GM18907 (cell line): ENCODE results near the gene FXYD6.
"Not testable (repeated sequence)": the region's sequence is repeated elsewhere in the genome, so short reads cannot be mapped to it uniquely, and the experiment has no call there.

ENCODE experiments used
- ATAC-seq: cut with Tn5 transposase; IDR thresholded peaks from one replicate; pipeline ENCODE4 v1.9.1; 2021; ENCODE audit warnings: mild to moderate bottlenecking, moderate library complexity; ENCODE audit not compliant: unreplicated experiment

The FXYD6 gene

DNA sequence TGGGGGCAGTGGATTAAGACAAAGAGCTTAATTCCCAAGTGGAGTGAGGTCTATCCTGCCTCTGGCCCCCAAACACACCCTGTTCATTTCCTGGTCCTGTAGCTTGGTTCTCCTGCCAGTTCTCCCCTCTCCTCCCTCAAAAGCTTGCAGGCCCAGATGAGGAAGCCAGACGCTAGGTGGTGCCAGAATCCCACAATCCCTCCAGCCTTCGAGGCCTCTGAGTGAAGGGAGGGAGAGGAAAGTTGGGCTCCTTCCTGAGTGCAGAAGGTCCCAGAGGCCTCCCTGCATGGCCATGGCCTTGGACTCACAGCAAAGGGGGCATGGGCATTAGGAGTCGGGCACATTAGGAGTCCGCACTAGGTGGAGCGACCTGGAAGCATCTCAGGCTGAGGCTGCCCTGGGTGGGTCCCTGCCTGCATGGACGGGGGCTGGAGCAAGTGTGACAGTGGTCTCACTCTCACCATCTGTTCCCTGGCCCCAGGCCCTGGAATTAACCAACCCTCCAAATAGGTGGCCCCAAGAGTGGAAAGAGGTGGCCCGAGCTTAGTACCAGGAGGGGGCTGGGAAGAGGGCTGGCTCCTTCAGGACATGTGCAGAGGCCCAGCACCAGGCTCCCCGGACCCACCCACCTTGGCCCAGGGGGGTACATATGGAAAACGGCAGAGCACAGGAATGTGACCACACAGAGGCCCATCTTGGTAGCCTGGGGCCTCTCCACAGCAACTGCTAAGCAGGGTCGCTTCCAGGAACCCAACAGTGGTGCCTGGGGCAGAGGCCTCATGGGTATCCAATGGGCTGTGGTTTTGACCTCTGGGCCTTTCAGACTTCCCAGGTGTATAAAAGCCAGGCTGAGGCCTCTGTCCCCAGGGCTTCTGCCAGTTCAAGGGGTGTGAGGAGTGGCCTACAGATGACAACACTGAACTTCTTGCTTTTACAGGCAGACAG is 57.1 kb downstream of the FXYD6 start:
- no peak for ATAC-seq

DNA sequence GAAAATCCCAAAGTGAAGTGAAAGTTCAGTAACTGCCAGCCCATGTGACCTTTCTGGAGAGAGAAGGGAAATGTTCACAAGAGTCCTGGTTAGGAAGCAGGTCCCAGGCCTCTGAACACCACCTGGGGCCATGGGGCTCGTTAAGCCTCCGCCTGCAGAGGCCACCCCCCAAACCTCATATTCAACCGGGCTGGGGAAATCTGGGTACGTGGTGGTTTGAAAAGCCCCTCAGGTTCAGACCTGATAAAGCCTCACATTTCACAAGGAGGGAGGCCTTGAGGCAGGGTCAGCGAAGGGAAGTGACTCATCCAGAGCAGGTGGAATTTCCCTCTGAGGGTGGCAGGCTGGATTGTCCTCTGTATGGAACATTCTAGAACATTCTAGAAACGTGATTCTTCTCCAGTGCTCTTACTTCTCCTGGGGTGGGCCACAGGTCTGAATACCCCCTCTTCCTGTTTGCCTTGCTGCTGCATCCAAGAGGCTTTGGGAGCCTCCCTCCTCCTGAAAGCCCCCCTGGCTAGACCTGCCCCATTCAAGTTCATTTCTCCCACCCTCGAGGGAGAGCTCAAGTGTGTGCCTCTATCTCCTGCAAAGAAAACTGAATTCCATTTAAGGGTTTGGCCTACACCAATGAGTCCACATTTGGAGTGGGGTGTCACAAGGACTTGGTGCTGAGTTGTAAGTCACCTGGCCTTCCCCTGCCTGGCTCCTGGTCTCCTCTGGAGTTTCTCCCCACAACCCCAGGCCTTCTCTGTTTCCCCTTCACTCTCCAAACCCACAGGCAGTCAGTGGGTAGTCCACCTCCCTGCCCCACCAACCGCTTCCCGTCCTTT is 58.2 kb downstream of the FXYD6 start:
- ATAC-seq, result peak; percentile 32

- peak; percentile 27 for ATAC-seq
Measured at GRCh38 chr11:117817368-117818040, 59.0 kb downstream of the FXYD6 start.

GRCh38 chr11:117816846-117817367 is 59.6 kb downstream of the FXYD6 start:
- no peak for ATAC-seq

GRCh38 chr11:117816151-117816741 is 60.2 kb downstream of the FXYD6 start:
- no peak for ATAC-seq

DNA sequence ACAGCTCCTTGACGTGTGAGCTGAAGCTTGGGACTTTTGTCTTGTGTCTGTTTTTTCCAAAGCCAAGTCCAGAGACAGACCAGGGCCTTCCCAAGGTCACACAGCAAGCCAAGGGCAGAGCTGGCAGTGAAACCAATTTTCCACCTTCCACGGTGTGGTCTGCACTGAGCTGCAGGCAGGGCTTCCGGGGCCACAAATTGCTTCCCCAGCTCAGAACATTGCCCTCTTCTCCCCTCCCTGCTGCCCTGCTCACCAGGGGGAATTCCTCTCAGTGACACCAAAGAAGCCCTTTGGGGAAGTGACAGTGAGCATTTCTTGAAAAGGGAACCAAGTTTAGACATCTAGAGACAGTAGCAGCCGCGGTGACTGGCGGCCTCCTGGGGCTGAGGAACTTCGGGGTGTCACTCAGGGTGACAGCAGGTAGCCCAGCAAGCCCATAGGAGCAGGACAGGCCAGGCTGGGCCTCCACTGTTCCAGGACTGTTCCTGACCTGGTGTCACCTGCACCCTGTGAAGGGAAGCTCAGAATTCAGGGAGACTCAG is 61.1 kb downstream of the FXYD6 start:
- peak; percentile 53 for ATAC-seq

DNA sequence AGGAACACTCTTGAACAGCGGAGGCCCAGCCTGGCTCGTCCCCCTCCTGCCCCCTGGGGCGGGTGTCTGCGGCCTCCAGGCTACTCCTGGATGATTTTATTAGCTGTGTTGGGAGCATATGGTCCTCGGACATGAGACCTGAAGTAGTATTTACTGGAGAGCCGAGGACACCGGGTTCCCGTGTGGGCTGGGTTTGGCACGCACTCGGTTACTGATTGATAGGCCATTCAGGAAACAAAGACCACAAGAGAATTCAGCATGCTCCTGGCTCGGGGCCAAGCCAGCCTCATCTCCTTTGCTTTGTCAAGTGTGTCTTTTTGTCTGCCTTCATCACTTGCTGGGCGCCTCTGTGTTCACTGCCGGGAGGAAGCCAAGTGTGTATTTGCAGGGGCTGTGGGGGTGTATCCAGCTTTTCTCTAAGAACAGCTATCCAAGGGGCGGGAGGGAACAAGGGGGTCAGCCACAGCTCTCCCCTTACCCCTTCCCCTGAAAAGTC is 61.6 kb downstream of the FXYD6 start:
- peak; percentile 48 for ATAC-seq

DNA sequence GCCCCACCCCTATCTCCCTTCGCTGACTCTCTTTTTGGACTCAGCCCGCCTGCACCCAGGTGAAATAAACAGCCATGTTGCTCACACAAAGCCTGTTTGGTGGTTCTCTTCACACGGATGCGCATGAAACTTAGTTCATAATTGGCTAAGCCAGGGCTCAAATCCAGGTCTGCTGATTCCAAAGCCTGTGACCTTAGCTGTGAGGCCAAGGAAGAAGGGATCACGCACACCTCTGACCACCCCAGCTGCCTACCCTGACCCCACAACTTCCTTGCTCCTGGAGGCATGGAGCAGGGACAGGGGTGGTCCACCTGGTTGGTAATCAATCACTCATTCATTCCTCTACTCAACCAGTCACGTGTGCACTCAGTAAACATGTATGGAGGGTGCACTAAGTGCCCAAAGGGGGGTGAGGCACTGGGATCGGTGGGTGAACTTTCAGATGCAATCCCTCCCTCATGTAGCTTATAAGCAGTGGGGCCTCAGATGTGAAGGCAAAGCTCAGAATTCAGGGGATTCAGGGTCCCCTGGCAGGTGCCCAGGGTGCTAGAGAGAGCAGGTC is 62.2 kb downstream of the FXYD6 start:
- ATAC-seq, result peak; percentile 13

GRCh38 chr11:117810056-117810451 is 66.4 kb downstream of the FXYD6 start:
- not testable (repeated sequence) for ATAC-seq

DNA sequence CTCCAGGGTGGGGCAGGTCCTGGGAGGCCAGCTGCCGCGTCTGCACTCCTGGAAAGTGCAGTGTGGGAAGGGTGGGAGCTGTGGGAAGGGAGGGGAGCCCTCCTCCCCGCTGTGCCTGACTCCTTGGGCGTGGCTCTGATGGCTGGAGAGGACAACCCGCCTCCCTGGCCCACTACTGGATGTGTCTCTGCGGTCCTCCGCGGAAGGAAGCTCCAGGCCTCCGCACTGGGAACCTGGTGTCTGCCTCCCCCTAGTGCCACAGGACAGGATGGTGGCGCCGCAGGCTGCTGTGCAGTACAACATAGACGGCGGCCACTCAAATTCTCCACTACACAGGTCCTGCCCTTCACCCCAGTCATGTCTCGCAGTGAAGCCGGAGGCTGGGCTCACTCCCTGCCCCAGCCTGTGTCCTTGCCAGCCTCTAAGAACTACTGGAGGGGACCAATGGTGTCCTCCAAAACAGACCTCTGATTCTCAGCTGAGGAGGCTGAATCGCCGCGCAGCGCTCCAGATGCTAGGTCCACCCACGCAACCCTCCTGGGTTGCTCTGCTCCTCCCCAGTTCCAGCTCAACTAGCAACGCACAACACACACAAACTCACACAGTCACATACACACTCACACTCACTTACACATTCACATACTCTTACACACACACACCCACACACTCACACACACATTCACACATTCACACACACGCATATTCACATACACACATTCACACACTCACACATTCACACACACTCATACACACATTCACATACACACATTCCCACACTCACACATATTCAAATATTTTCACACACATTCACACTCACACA is 67.0 kb downstream of the FXYD6 start:
- no peak for ATAC-seq

- no peak for ATAC-seq
Measured at GRCh38 chr11:117808784-117809183, 67.7 kb downstream of the FXYD6 start.

DNA sequence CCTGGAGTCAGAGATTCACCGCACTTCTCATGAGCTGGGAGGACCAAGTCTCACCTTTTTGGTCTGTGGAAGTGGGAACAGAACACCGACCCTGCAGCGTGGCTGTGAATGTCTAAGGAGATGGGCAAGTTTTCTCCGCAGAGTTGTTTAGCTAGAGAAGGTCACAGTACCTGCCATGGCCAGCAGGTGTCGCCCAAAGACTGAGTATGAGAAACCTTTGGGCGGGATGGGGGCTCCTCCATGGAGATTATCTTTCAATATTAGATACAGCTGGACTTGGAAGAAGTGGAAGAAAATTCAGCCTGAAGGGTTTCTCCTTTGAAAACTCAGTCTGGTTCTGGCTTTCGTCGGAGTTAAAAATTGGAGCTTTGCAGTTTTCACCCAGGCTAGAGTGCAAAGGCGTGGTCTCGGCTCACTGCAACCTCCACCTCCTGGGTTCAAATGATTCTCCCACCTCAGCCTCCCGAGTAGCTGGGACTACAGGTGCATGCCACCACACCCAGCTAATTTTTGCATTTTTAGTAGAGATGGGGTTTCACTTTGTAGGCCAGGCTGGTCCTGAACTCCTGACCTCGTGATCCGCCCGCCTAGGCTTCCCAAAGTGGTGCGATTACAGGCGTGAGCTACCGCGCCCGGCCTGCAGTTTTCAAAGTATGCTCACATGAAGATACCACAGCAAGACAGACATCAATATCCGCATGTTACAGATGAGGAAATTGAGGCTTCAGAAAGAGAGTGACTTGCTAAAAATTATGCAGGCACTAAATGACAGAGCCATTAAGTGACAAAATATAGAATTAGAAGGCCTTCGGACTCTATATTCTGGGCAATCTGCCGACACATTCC is 68.8 kb downstream of the FXYD6 start:
- ATAC-seq, result peak; percentile 48

- no peak for ATAC-seq
Measured at GRCh38 chr11:117806846-117807245, 69.6 kb downstream of the FXYD6 start.

DNA sequence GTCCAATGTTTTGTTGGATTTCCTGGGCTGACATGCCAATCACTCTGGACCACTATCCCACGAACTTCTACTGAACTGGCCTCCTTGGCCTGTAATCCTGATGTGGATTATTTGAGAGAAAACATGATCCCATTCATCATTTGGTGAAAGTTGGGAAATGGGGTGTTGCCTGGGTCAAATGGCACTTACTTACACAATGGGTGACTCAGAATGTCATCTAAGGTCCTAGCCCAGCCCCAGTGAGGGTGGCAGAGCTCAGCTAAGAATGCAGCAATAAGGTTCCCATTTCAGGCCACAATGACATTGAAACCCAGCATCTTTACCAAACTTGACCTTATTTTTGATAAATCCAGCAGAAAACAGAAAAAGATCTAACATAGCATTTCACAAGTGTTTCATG is 71.4 kb downstream of the FXYD6 start:
- ATAC-seq, result no peak

DNA sequence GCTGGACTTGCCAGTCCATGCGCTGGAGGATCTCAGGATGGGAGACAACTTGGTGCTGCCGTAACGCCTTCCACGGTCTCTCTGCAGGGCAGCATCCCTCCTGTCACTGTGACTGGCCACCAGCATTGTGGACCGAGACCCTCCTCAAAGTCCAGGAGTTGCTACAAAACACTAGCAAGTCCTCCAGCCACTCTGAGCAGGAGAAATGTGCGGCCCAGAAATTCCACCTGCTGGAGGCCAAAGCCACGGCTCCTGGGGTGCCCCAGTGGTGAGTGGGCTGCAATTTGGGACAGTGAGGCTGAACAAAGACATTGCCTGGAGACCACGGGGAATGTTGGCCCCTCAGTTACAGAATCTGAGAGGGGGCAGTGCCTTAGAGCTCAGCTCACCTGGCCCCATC is 72.6 kb downstream of the FXYD6 start:
- ATAC-seq, result no peak

GRCh38 chr11:117799634-117800033 is 76.8 kb downstream of the FXYD6 start:
- no peak for ATAC-seq

GRCh38 chr11:117796872-117797529 is 79.5 kb downstream of the FXYD6 start, which contains the start of gene DSCAML1:
DSCAML1 (minus strand) TSS chr11:117797216; CDS start chr11:117797079, 137 bp downstream.
- no peak for ATAC-seq
